Measurements from ENCODE around the gene AUTS2.

The AUTS2 gene

GRCh38 chr7:70132852-70133690 is 534.8 kb downstream of the AUTS2 start:
- DNase-seq (ENCODE audit: low read depth) = no peak

DNA sequence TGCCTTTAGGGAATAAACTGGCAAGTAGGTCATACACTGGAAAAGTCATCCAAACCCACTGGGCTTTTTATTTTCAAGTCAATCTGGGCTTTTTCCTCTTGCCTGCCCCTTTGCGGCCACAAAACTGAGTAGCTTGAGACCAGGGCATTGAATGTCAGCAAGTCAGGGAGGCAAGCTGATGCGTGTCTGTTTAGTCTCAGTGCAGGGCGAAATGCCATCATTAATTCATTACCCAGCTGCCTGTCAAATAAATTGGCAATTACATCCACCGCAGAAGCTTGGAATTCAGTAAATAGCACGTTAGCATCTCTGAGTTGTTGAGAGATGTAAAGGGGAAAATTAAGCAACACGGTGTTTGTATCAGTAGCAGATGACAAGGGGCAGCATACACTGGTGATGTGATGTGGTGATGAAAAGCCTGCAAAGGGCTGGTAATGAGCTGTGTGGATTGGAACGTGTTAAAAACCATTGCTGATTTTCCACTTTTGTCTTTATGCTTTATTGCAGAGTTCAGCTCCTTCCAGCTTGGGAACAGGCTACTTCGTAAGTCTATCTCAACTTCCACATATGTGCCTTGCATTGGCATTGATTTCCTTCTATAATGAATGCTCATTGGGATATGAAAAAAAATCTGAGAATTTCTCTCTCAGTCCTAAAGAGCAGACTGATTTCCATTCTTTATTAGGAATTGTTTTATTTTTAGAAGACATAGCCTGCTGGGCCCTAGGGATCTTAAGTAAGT is 535.9 kb downstream of the AUTS2 start:
- DNase-seq (ENCODE audit: low read depth) = no peak

DNA sequence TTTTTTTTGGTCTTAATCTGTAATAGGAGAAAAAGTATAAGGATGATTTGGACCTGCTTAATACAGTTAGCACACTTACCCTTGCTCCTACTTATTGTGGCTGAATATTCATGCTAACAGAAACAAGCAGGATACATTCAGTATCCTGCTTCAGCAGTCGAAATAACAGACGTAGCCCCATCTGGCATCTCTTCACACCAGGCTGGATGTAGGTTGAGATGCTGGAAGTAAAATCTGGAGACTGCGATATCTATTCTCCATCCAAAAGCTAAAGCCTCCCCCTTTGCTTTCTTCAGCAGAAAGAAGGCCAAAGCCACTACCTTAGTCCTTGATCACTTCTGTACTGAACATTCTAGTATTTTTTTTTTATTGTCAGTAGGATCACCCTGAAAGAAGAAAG is 537.4 kb downstream of the AUTS2 start:
- DNase-seq (ENCODE audit: low read depth) = no peak

GRCh38 chr7:70137126-70137525 is 538.9 kb downstream of the AUTS2 start:
- DNase-seq (ENCODE audit: low read depth) = no peak

DNA sequence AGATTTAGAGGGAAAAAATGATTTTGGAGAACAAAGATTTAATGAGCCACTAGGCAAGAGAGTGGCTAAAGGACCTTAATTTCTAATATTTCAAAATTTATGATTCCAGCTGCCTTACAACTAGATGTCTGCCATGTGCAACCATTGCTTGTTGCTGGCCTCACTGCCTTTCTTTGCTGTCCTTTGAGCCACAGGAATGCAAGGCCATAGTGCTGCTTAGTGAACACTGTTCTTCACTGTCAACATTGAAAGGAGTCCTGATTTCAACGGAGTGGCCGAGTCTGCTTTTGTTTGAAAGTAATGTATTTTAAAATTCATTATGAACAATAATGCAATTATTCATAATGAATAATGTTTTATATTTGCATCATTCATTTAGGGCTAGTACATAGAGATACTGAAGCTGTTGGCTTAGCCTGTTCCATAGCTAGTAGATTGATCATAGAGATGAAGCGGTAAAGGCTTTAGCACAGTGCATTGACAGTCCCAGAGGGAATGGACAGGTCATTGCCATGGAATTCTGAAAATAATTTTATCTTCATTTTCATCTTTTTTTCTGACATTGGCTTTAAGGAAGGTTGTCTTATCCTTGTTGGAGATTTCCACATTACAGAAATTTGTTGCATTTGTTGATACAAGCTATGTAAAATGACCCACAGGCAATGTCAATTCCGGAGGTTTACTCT is 544.1 kb downstream of the AUTS2 start:
- DNase-seq (ENCODE audit: low read depth) = no peak

GRCh38 chr7:70143075-70144044 is 545.1 kb downstream of the AUTS2 start:
- no peak for DNase-seq (ENCODE audit: low read depth)

DNA sequence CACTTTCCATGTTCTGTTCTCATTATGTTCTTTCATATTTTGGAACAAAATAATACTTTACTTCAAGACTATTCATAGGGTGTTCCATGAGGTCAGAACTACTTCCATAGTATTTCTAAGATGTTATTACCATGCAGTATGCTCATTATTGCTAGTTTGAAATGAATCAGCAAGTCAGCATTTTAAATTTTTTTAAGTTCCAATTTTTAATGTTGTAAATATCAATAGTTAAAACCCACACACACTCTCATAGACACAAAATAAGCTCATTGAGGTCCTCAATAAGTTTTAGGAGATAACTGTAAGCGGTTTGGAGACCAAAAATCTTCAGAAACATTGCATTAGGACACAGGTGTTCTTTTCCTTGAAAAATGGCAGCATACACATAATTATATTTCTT is 550.7 kb downstream of the AUTS2 start:
- no peak for DNase-seq (ENCODE audit: low read depth)

GRCh38 chr7:70152313-70152712 is 554.0 kb downstream of the AUTS2 start:
- DNase-seq (ENCODE audit: low read depth) = no peak

- DNase-seq (ENCODE audit: low read depth) = no peak
Measured at GRCh38 chr7:70153933-70154332, 555.7 kb downstream of the AUTS2 start.

DNA sequence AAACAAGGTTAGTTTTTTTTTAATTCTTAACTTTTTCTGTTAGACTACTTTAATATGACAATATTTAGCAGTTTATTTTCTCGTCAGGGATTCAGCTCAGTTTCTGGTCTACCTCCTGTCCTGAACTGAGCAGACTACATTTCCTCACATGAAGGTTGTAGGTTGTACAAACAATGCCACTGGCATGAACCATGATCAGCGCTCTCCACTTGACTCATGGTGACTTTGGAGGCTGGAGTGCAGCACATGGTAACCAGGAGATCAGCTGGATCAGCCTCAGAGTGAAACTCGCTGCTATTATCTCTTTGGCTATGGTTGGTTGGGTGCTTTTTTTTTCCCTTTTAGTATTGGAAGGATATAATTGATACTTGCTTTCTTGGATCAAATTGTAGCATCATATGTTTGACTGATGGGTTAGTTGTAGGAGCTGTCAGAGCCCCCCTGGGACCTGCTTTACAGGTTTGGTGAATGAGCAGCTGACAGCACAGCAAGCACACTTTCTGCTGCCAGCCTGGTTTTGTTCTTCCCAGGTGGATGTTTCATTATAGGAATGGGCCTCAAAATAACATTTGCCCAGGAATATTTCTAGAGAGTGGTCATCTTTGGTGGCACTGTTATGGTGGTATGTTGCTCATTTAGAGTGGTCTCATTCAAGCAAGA is 556.4 kb downstream of the AUTS2 start:
- DNase-seq (ENCODE audit: low read depth) = no peak

DNA sequence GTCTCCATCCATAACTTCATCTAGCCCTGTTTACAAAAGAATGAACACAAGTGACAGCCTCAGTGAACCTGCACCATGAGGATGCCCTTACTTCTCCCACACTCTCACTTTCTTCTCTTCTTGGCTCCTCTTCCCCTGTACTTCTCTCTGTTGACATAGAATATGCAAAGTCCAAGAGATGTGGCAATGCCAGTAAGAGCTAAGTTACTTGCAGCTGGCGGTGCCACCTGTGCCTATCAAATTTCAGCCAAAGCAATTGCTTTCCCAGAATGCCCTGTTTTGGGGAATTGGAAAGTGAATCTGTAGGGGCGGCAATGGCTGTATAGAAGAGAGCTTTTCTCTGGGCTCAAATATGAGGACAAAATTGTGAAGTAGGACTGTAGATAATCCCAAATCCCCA is 557.8 kb downstream of the AUTS2 start:
- no peak for DNase-seq (ENCODE audit: low read depth)

GRCh38 chr7:70159121-70159520 is 560.8 kb downstream of the AUTS2 start:
- DNase-seq (ENCODE audit: low read depth) = no peak

DNA sequence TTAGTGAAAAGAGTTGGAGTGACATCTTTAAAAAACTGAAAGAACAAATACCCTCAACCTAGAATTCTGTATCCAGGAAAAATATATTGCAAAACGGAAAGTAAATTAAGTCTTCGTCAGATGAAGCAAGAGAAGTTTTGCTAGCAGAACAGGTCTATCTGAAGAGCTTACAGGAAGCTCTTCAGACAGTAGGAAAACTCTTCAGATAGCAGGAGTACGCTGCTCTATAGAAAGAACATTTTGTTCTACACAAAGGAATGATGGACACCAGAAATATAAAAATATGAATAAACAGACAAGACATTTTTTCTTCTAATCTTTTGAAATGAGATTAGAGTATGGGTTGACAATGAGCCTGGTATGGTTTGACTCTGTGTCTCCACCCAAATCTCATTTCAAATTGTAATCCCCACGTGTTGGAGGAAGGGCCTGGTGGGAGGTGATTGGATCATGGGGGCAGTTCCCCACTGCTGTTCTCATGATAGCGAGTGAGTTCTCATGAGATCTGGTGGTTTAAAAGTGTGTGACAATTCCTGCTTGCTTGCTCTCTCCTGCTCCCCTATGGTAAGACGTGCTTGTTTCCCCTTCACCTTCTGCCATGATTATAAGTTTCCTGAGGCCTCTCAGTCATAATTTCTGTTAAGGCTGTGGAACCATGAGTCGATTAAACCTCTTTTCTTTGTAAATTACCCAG is 567.3 kb downstream of the AUTS2 start:
- peak; percentile 3 for DNase-seq (ENCODE audit: low read depth)

DNA sequence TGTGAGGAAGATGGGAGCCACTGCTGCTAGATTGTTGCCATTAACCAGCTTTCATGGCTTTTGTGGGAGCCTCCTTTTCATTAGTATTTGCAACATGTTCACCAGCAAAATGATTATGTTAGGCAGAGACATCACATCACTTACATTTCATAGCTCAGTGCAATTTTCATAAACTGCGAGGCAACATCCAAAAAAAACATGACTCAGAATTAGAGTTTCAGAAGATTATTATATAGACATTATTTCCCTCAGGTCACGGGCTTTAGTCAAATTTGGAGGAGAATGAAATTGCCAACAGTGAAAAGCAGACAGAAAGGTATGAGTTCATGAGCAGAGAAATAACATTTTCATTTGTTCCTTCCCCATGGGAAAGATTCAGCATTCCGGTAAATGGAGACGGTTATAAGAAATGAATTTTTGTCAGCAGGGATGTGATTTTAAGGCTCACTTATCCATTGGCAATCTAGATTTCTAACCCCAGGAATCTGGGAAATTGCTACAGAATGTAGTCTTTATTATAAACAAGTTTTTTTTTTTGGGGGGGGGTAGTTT is 573.2 kb downstream of the AUTS2 start:
- DNase-seq (ENCODE audit: low read depth) = no peak

DNA sequence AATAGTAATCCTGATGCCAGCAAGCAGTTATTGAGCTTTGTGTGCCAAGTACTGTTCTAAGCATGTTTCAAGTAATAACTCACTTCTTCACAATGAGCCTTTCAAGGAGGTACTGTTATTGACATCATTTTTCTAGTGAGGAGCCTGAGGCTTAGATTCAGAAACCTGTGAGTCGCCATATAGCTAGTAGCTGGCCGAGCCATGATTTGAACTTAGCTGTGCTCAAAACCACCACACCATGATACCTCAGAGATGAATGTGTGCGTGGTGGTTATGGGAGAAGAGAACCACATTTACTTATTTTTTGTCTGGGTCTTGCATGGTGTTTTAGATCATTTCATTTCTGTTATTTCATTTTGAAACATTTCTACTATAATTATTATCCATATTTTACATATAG is 578.9 kb downstream of the AUTS2 start:
- DNase-seq (ENCODE audit: low read depth) = no peak

- DNase-seq (ENCODE audit: low read depth) = no peak
Measured at GRCh38 chr7:70178211-70178610, 579.9 kb downstream of the AUTS2 start.

- DNase-seq (ENCODE audit: low read depth) = no peak
Measured at GRCh38 chr7:70178787-70179186, 580.5 kb downstream of the AUTS2 start.

DNA sequence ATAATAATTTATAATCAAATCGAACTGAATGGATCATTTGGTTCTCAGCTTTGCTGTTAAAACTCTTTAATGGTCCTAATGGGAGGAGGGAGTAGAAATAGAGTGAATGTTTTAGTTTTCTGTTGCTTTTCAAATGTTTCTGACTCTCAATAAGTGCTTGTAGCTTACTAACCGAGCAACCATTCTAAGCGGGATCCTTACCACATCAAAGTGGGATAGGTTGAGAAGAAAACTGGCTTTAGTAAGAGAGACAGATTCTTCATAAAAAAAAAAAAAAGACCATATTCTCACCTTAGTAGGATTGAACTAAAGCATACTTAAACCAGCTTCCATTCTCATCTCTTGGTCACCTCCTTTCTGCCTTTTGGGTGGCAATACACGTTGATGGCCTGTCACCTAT is 584.2 kb downstream of the AUTS2 start:
- DNase-seq (ENCODE audit: low read depth) = no peak

DNA sequence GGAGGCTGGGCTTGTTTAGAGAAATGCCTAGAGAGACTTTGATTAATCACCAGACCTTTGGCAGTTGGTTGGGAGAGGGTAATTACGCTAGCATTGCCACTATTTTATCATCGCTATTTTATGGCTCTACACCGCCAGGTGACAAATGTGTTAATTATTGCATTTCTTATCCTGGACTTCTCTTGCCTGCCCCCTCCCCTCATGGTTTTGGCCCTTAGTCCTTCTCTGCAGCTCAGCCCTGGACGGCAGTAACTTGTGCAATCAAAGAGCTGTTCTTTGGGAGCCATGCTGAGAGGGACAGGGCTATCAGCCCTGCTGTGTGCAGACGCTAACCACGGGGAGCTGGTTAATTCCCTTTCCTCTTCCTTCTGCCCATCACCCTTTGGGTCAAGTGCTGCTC is 585.0 kb downstream of the AUTS2 start:
- no peak for DNase-seq (ENCODE audit: low read depth)

Measured in amniotic epithelial cell (primary cell).